PFSK-1 (cell line): Measurements from ENCODE around the gene CIITA.

Experiments used
- FOXP2 ChIP-seq: optimal IDR thresholded peaks from 2 replicates; pipeline ENCODE3; 2011; ENCODE audit warnings: borderline replicate concordance, control low read depth, inconsistent platforms; ENCODE audit not compliant: insufficient read depth; ENCODE audit errors: extremely low read length, extremely low read depth
- POLR2AphosphoS5 ChIP-seq: IDR thresholded peaks from 2 replicates; pipeline ENCODE4 v1.6.1; 2012; ENCODE audit warnings: low read depth, mild to moderate bottlenecking, control low read depth, low read length, moderate library complexity
- SIN3A ChIP-seq: IDR thresholded peaks from 2 replicates; pipeline ENCODE4 v1.6.1; 2012; ENCODE audit warnings: mild to moderate bottlenecking, low read length, moderate library complexity, borderline replicate concordance; ENCODE audit not compliant: insufficient read depth
- TAF1 ChIP-seq: IDR thresholded peaks from 2 replicates; pipeline ENCODE4 v1.6.1; 2012; ENCODE audit warnings: low read length, control low read depth, borderline replicate concordance; ENCODE audit not compliant: insufficient read depth
- TF ChIP-seq, protein P1 (sequence below), 2 experiments: IDR thresholded peaks; 2 replicates each; pipeline versions ENCODE4 v1.6.1 to v1.8.0; 2011 to 2012; ENCODE audit warnings: low read depth in 2 of 2, low read length in 2 of 2, control low read depth in 1 of 2, inconsistent platforms in 1 of 2, mild to moderate bottlenecking in 1 of 2, moderate library complexity in 1 of 2; ENCODE audit not compliant: insufficient read depth in 1 of 2

The CIITA gene

DNA sequence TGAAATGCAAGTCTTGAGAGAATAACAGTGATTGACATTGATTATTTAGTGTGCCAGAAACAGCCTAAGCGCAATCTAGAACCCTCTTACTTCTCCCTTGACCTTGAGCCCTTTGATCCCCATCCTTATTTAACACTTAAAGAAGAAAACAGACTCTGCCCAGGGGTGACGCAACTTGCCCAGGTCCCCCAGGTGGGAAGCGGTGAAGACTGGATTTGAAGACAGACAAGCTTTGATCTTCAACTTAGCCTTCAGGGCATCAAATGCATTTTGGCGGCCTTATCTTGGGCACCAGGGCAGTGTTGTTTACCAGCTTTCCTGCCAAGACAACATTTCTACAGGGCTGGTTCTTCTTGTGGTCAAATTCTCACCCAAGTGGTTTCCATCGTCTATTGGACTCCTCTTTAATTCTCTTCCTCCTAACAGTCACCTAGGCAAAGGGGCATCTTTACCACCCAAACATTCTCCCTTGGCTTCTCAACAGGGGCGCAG lies 8.9 kb upstream of the CIITA start:
- no peak for TF ChIP-seq POLR2AphosphoS5
- no peak for TF ChIP-seq TAF1
- no peak for TF ChIP-seq FOXP2
- TF ChIP-seq SIN3A: no peak
- TF ChIP-seq, protein P1, sequence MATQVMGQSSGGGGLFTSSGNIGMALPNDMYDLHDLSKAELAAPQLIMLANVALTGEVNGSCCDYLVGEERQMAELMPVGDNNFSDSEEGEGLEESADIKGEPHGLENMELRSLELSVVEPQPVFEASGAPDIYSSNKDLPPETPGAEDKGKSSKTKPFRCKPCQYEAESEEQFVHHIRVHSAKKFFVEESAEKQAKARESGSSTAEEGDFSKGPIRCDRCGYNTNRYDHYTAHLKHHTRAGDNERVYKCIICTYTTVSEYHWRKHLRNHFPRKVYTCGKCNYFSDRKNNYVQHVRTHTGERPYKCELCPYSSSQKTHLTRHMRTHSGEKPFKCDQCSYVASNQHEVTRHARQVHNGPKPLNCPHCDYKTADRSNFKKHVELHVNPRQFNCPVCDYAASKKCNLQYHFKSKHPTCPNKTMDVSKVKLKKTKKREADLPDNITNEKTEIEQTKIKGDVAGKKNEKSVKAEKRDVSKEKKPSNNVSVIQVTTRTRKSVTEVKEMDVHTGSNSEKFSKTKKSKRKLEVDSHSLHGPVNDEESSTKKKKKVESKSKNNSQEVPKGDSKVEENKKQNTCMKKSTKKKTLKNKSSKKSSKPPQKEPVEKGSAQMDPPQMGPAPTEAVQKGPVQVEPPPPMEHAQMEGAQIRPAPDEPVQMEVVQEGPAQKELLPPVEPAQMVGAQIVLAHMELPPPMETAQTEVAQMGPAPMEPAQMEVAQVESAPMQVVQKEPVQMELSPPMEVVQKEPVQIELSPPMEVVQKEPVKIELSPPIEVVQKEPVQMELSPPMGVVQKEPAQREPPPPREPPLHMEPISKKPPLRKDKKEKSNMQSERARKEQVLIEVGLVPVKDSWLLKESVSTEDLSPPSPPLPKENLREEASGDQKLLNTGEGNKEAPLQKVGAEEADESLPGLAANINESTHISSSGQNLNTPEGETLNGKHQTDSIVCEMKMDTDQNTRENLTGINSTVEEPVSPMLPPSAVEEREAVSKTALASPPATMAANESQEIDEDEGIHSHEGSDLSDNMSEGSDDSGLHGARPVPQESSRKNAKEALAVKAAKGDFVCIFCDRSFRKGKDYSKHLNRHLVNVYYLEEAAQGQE (IDR thresholded peaks at IDR 0.05; ENCODE audit: insufficient read depth in 1 of 2, low read depth in 2 of 2, low read length in 2 of 2): no peak

DNA sequence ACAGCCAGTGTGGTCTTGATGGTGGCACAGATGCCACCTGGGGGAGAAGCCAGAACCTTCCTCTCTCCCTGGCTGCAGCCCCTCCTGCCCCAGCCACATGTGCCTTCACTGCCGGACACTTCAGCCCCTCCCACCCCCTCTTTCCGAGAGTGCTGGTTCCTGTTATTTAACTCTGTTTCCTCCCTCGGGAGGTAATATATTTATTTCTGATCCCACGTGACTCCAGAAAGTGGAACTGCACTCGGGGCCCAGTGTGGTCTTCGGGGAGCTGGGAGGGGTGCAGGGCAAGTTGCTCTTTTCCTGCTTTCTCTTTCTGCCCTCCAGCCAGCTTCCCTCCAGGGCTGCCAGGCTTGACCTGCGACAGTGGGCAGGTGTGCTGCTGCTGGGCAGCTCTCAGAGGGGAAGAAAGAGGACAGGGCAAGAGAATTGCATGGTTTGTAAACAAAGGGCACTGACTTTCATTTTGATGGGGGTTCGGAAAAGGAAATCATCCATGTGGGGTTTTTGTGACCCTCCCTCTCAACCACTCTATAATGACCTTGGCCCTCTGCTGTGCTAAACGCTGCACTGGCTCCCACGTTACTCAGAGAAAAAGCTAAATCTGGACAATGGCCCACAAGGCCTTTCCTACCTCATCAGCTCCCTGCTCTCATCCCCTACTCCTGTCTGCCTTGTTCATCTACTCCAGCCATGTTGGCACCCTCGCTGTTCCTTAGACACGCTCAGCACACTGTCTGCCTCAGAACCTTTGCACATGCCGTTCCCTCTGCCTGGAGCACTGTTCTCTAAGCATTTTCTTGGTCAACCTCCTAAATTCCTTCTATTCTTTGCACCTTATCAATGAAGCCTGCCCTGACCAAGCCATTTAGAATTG lies 8.2 kb upstream of the CIITA start:
- TF ChIP-seq POLR2AphosphoS5: no peak
- no peak for TF ChIP-seq FOXP2
- TF ChIP-seq SIN3A: no peak
- TF ChIP-seq TAF1: no peak
- TF ChIP-seq, protein P1 (IDR thresholded peaks at IDR 0.05; ENCODE audit: insufficient read depth in 1 of 2, low read depth in 2 of 2, low read length in 2 of 2): no peak

DNA sequence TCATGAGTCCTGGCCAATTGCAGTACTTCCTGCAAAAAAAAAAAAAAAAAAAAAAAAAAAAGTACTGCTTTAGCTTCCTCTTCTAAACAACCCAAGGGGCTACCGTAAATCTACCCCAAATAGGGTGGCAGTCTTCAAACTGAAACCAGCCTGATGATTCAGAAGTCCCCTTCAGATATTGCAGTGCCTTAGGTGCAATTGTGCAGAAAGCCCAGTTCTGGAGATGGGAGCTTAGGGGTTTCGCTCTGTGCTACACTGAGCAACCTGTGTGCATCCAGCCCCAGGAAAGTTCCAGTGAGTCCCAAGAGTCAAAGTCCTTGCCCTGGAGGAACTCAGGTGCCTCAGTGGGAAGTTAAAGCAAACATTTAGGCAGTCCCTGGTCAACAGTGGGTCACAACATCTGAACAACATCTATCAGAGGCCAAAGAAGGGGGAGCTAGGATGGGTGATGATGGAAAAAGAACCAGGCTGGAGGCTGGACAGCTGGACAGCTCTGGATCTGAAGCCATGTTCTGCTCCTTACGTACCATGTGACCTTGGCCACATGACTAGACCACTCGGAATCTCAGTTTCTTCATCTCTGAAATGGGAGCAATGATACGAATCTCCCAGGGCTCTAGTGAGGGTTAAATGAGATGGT lies 6.7 kb upstream of the CIITA start:
- no peak for TF ChIP-seq POLR2AphosphoS5
- TF ChIP-seq, protein P1 (IDR thresholded peaks at IDR 0.05; ENCODE audit: insufficient read depth in 1 of 2, low read depth in 2 of 2, low read length in 2 of 2): no peak
- TF ChIP-seq FOXP2: no peak
- no peak for TF ChIP-seq SIN3A
- no peak for TF ChIP-seq TAF1

DNA sequence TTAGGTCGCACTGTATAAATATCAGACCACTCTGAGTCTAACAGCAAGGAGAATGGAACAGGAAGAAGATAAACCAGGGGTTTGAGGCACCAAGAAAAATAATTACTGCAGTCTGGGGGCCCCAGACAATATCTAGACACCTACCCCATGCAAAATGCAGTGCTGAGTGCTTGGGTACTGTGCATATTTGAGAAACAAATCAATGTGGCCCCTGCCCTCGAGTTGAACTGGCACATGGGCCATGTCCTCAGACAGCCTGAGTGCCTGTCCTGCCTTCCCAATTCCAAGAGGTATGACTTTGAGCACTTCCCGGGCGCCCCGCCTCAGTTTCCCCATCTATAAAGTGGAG lies 6.2 kb upstream of the CIITA start:
- TF ChIP-seq POLR2AphosphoS5 (no peak), FOXP2 (no peak), SIN3A (no peak), TAF1 (no peak)
- TF ChIP-seq, protein P1 (IDR thresholded peaks at IDR 0.05; ENCODE audit: insufficient read depth in 1 of 2, low read depth in 2 of 2, low read length in 2 of 2): no peak
